Endothelial cell of umbilical vein (primary cell): ENCODE results near the gene NAV2. TPM values are rescaled to one million over a fixed set of nuclear protein-coding genes. Genes with fewer than 3 reads are reported as not detected.

Experiments
- BruUV-seq: library from RNA; stranded (reverse); fragments of 400-500 nt; replicated peaks from 2 replicates; lab custom pipeline; 2021; lab: Mats Ljungman, UMichigan
- CTCF ChIA-PET: fragments of 300-600, 350-600 bp; sonication (Branson Sonifier 250); formaldehyde crosslinking; loops from one replicate; lab custom pipeline; 2021; ENCODE audit warnings: antibody characterized with exemption, inconsistent platforms; lab: Charles Lee
- POLR2A ChIA-PET: fragments of 300-600, 350-600 bp; sonication (Branson Sonifier 250); formaldehyde crosslinking; loops from one replicate; lab custom pipeline; 2021; ENCODE audit warnings: antibody characterized with exemption, inconsistent platforms; lab: Charles Lee
- DNase-seq: peaks from one replicate; pipeline ENCODE4 v3.0.0-alpha.2; 2011; ENCODE audit warnings: low read depth, low spot score
- FAIRE-seq: peaks from 2 replicates; lab custom pipeline; 2011; peaks lifted over from hg19 to GRCh38; lab: Jason Lieb, UNC
- H2AFZ ChIP-seq: 2 replicates; pipeline ENCODE4 v1.6.0; 2012; ENCODE audit warnings: low read depth, low read length, control low read depth, inconsistent platforms
- H3K27ac ChIP-seq: 2 replicates; pipeline ENCODE4 v1.5.1; 2011; ENCODE audit warnings: low read depth, mild to moderate bottlenecking, control low read depth, low read length, moderate library complexity; ENCODE audit not compliant: insufficient read depth
- H3K27me3 ChIP-seq, 2 experiments: 2 replicates each; pipeline versions ENCODE4 v1.6.0 to v1.6.1; 2011; ENCODE audit warnings: low read length in 2 of 2, mixed read lengths in 1 of 2; ENCODE audit not compliant: control insufficient read depth in 2 of 2, insufficient read depth in 2 of 2
- H3K36me3 ChIP-seq, 2 experiments: 2 replicates in 1 of 2; 3 replicates in 1 of 2; pipeline ENCODE4 v1.5.1; 2011; ENCODE audit warnings: low read length in 2 of 2, mild to moderate bottlenecking in 1 of 2, moderate library complexity in 1 of 2; ENCODE audit not compliant: control insufficient read depth in 2 of 2, insufficient read depth in 2 of 2; ENCODE audit errors: extremely low read depth in 1 of 2
- H3K4me1 ChIP-seq: 3 replicates; pipeline ENCODE4 v1.5.1; 2011; ENCODE audit warnings: mild to moderate bottlenecking, low read length; ENCODE audit not compliant: control insufficient read depth, insufficient read depth; ENCODE audit errors: extremely low read depth
- H3K4me2 ChIP-seq: 2 replicates; pipeline ENCODE4 v1.6.1; 2011; ENCODE audit warnings: low read length, control low read depth, mixed read lengths; ENCODE audit not compliant: insufficient read depth
- H3K4me3 ChIP-seq, 3 experiments: fragments of 200-600 bp in 1 of 3; sonication (generic), shearing (Covaris generic) in 1 of 3; replicated peaks in 1 of 3; 2 replicates each; pipeline ENCODE4 v1.5.1; 2011 to 2016; ENCODE audit warnings: control low read depth in 3 of 3, low read length in 3 of 3, mild to moderate bottlenecking in 2 of 3, inconsistent platforms in 1 of 3, low read depth in 1 of 3, moderate library complexity in 1 of 3; ENCODE audit not compliant: insufficient read depth in 1 of 3
- H3K79me2 ChIP-seq: 2 replicates; pipeline ENCODE4 v1.6.0; 2012; ENCODE audit warnings: low read length, inconsistent platforms; ENCODE audit not compliant: control insufficient read depth, insufficient read depth
- H3K9ac ChIP-seq: replicated peaks from 2 replicates; pipeline ENCODE3; 2011; ENCODE audit warnings: low read length, control low read depth; ENCODE audit not compliant: insufficient read depth; ENCODE audit errors: extremely low read depth
- H3K9me1 ChIP-seq: replicated peaks from 3 replicates; pipeline ENCODE4 v1.6.0; 2011; ENCODE audit warnings: mild to moderate bottlenecking, low read length; ENCODE audit not compliant: control insufficient read depth, insufficient read depth; ENCODE audit errors: extremely low read depth
- H3K9me3 ChIP-seq: replicated peaks from 2 replicates; pipeline ENCODE4 v1.5.1; 2012; ENCODE audit warnings: low read length, inconsistent platforms; ENCODE audit not compliant: control insufficient read depth, insufficient read depth
- H4K20me1 ChIP-seq: replicated peaks from 2 replicates; pipeline ENCODE3; 2011; ENCODE audit warnings: mild to moderate bottlenecking, low read length; ENCODE audit not compliant: control insufficient read depth, insufficient read depth; ENCODE audit errors: extremely low read depth
- CTCF ChIP-seq, 2 donors: IDR thresholded peaks; 1 replicate in 1 of 2; 2 replicates in 1 of 2; pipeline ENCODE4 v1.5.1; 2011; ENCODE audit warnings: low read length in 2 of 2, mild to moderate bottlenecking in 2 of 2, moderate library complexity in 2 of 2, control low read depth in 1 of 2, inconsistent platforms in 1 of 2, low read depth in 1 of 2; ENCODE audit not compliant: insufficient read depth in 1 of 2; ENCODE audit errors: extremely low read depth in 1 of 2
- EZH2 ChIP-seq: IDR thresholded peaks from 2 replicates; pipeline ENCODE4 v1.6.1; 2012; ENCODE audit warnings: borderline replicate concordance, low read depth, mild to moderate bottlenecking, moderate library complexity, low read length, inconsistent platforms; ENCODE audit not compliant: severe bottlenecking
- FOS ChIP-seq: IDR thresholded peaks from 2 replicates; pipeline ENCODE4 v1.6.1; 2011; ENCODE audit warnings: mild to moderate bottlenecking, low read length, moderate library complexity, borderline replicate concordance; ENCODE audit not compliant: insufficient read depth
- GATA2 ChIP-seq: IDR thresholded peaks from 2 replicates; pipeline ENCODE4 v1.7.0; 2011; ENCODE audit warnings: low read depth, mild to moderate bottlenecking, moderate library complexity, mixed read lengths, low read length; ENCODE audit not compliant: insufficient read length, insufficient read depth
- JUN ChIP-seq: IDR thresholded peaks from 2 replicates; pipeline ENCODE4 v1.6.1; 2011; ENCODE audit warnings: borderline replicate concordance, low read depth; ENCODE audit not compliant: insufficient read length, insufficient read depth
- MAX ChIP-seq: IDR thresholded peaks from 2 replicates; pipeline ENCODE4 v1.6.1; 2011; ENCODE audit not compliant: insufficient read depth, insufficient read length
- MYC ChIP-seq: IDR thresholded peaks from one replicate; pipeline ENCODE4 v1.6.1; 2011; ENCODE audit warnings: mild to moderate bottlenecking, low read depth, low read length
- POLR2A ChIP-seq: IDR thresholded peaks from 2 replicates; pipeline ENCODE4 v1.6.1; 2012; ENCODE audit warnings: low read depth, mild to moderate bottlenecking, control low read depth, low read length
- POLR2AphosphoS5 ChIP-seq: IDR thresholded peaks from 2 replicates; pipeline ENCODE4 v1.6.1; 2012; ENCODE audit warnings: low read depth, mild to moderate bottlenecking, control low read depth, low read length, moderate library complexity; ENCODE audit not compliant: insufficient read depth
- dilution Hi-C: fragments of 300-500 bp; cut with MboI; formaldehyde crosslinking; loops from one replicate; pipeline ENCODE4 v1.15.0; 2019; ENCODE audit warnings: low sequenced_read_pairs; ENCODE audit not compliant: extremely low pct_ligation_motif_present
- intact Hi-C: fragments of 100-400 bp; cut with micrococcal nuclease; formaldehyde crosslinking; loops from one replicate; pipeline ENCODE4 v1.10.0; 2022
- polyA plus RNA-seq, 4 experiments: library from polyadenylated mRNA; depleted of rRNA in 3 of 4; stranded (reverse) in 3 of 4; unstranded in 1 of 4; fragments of >200 nt; gene quantifications; 2 replicates each; pipeline versions ENCODE4 v1.2.1 to v1.2.3, GENCODE V29; 2011 to 2012; ENCODE audit warnings: missing spikeins in 1 of 4
- total RNA-seq: library from RNA; stranded (reverse); gene quantifications from 2 replicates; pipeline ENCODE4 v1.2.3, GENCODE V29; 2021

NAV2 gene
- total and polyA plus RNA-seq, 2 donors (not counting 3 experiments of a cell fraction or from before 2014, with no cell fraction given), result 10.9 to 68.0 TPM

DNA sequence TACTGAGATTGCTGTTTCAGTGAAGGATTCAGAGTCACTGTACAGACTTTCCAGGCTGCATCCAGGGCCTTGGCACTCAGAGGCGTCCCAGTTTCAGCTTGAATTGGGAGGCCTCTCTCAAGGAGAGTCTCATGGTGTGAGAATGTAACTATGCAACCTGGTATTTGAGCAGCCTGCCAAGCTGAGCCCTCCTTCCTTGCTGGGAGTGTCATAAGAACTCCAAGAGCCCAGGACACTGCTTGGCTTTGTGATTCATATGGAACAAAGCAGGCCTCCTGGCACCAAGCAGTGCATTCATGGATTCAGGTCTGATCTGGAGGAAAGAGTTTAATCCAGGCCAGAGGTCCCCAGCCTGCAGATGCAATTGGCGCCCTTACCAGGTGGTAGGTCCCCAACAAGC is 276.0 kb downstream of the NAV2 start:
- ChIA-PET CTCF (no interaction called here), POLR2A (no interaction called here)
- Histone ChIP-seq H3K9ac (no peak overlapping the region), H3K79me2 (no peaks in the 10 kb centered on the region), H3K27ac (no peak overlapping the region), H4K20me1 (no peaks in the 10 kb centered on the region), H3K4me3 (no peak overlapping the region), H3K36me3 (peaks cover 0 to 3% of the 10 kb centered on the region in 2 experiments), H3K4me2 (no peak overlapping the region), H3K27me3 (no peaks in the 10 kb centered on the region), H3K9me3 (no peaks in the 10 kb centered on the region), H3K9me1 (no peaks in the 10 kb centered on the region), H3K4me1 (no peaks in the 10 kb centered on the region), H2AFZ (no peak overlapping the region)
- DNase-seq (no peak), FAIRE-seq (no peak)
- dilution Hi-C loops, result no loop called here
- no TSS peak for BruUV-seq
- TF ChIP-seq MAX (no peak), MYC (no peak), EZH2 (no peak), POLR2AphosphoS5 (no peak), JUN (no peak), CTCF (IDR thresholded peaks at IDR 0.05; ENCODE audit: extremely low read depth in 1 of 2, insufficient read depth in 1 of 2, low read depth in 1 of 2, low read length in 2 of 2) (no peak), POLR2A (no peak), FOS (no peak), GATA2 (no peak)
- intact Hi-C loops, result no loop called here
